Ovary (tissue), 3 donors: ENCODE measurements around the gene ST6GALNAC3.

Experiments used
- EP300 ChIP-seq: sonication (generic); formaldehyde crosslinking; IDR thresholded peaks from one replicate; pipeline ENCODE4 v1.6.1; 2017; ENCODE audit warnings: antibody characterized with exemption
- POLR2A ChIP-seq: fragments of 450-650 bp; IDR thresholded peaks from one replicate; pipeline ENCODE4 v1.6.1; 2017; ENCODE audit warnings: antibody characterized with exemption, mild to moderate bottlenecking, moderate library complexity
- TF ChIP-seq, protein P1 (sequence below), 3 donors: fragments of 450-650 bp in 2 of 3; fragments of 200-600 bp in 1 of 3; IDR thresholded peaks; one replicate each; pipeline versions ENCODE4 v1.5.1 to v1.8.0; 2016 to 2022; ENCODE audit warnings: antibody characterized with exemption in 3 of 3, mild to moderate bottlenecking in 1 of 3
- donor health status: DM: no; HTN: no; CAD: no.

DNA sequence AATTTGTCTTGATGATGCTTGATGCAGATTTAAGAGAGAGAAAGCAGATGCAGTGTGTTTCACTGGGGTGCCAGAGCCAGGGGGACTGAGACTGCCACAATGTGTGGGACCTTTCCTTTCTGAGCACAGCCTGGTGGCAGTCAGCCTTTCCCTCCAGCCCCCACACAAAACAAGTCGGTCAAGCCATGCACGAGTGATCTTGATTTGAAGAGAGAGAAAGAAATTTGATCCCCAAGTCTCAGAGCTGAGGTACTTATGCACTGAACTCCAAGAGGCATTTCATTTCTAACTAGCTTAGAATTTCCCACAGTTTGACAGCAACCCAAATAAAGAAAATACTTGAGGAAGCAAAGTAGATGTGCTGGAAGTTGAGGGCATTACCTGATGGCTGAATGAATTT lies 193.8 kb downstream of the ST6GALNAC3 start:
- TF ChIP-seq, protein P1, sequence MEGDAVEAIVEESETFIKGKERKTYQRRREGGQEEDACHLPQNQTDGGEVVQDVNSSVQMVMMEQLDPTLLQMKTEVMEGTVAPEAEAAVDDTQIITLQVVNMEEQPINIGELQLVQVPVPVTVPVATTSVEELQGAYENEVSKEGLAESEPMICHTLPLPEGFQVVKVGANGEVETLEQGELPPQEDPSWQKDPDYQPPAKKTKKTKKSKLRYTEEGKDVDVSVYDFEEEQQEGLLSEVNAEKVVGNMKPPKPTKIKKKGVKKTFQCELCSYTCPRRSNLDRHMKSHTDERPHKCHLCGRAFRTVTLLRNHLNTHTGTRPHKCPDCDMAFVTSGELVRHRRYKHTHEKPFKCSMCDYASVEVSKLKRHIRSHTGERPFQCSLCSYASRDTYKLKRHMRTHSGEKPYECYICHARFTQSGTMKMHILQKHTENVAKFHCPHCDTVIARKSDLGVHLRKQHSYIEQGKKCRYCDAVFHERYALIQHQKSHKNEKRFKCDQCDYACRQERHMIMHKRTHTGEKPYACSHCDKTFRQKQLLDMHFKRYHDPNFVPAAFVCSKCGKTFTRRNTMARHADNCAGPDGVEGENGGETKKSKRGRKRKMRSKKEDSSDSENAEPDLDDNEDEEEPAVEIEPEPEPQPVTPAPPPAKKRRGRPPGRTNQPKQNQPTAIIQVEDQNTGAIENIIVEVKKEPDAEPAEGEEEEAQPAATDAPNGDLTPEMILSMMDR (IDR thresholded peaks at IDR 0.05): no peak
- TF ChIP-seq POLR2A (no peak), EP300 (no peak)
